Neural cell (in vitro differentiated cells): ENCODE data around the gene SNTG2.

ENCODE experiments used
- CTCF ChIP-seq: fragments of 450-650 bp; IDR thresholded peaks from 2 replicates; pipeline ENCODE4 v1.5.1; 2014; ENCODE audit warnings: antibody characterized with exemption, mild to moderate bottlenecking, moderate library complexity; ENCODE audit not compliant: poor library complexity, severe bottlenecking
- EP300 ChIP-seq: fragments of 450-650 bp; conservative IDR thresholded peaks from 2 replicates; pipeline ENCODE4 v1.6.1; 2014; ENCODE audit warnings: antibody characterized with exemption, mild to moderate bottlenecking, moderate library complexity; ENCODE audit not compliant: poor library complexity, severe bottlenecking
- EZH2 ChIP-seq: fragments of 200-600, 300-800 bp; shearing (Covaris generic), sonication (generic); IDR thresholded peaks from 2 replicates; pipeline ENCODE4 v1.6.1; 2014; ENCODE audit warnings: antibody characterized with exemption, low read length, borderline replicate concordance, mild to moderate bottlenecking; ENCODE audit not compliant: insufficient read depth, poor library complexity, severe bottlenecking
- MXI1 ChIP-seq: fragments of 450-650 bp; conservative IDR thresholded peaks from 2 replicates; pipeline ENCODE4 v1.6.1; 2014; ENCODE audit warnings: antibody characterized with exemption, mild to moderate bottlenecking; ENCODE audit not compliant: poor library complexity, severe bottlenecking
- RAD21 ChIP-seq: fragments of 450-650 bp; conservative IDR thresholded peaks from 2 replicates; pipeline ENCODE4 v1.6.1; 2014; ENCODE audit warnings: antibody characterized with exemption, mild to moderate bottlenecking, moderate library complexity
- REST ChIP-seq: IDR thresholded peaks from 2 replicates; pipeline ENCODE4 v1.6.1; 2012; ENCODE audit warnings: borderline replicate concordance
- SMC3 ChIP-seq: fragments of 450-650 bp; conservative IDR thresholded peaks from 2 replicates; pipeline ENCODE4 v1.6.1; 2014; ENCODE audit warnings: antibody characterized with exemption, mild to moderate bottlenecking, moderate library complexity; ENCODE audit not compliant: poor library complexity
- TAF1 ChIP-seq: IDR thresholded peaks from 2 replicates; pipeline ENCODE4 v1.6.1; 2012; ENCODE audit warnings: low read depth

GRCh38 chr2:975095-975494 lies 24.4 kb downstream of the SNTG2 start:
- no peak for TF ChIP-seq MXI1
- no peak for TF ChIP-seq EP300
- TF ChIP-seq CTCF, result no peak
- TF ChIP-seq RAD21, result no peak
- TF ChIP-seq EZH2, result no peak
- TF ChIP-seq SMC3, result no peak
- no peak for TF ChIP-seq REST
- TF ChIP-seq TAF1, result no peak
